HEK293 (cell line): ENCODE results near the gene DDTL.
"Not testable (repeated sequence)": the region's sequence is repeated elsewhere in the genome, so short reads cannot be mapped to it uniquely, and the experiment has no call there.

Experiments used
- GLI2 ChIP-seq: fragments of 450-650 bp; formaldehyde crosslinking; IDR thresholded peaks from 2 replicates; pipeline ENCODE4; 2017; ENCODE audit warnings: missing biosample characterization, missing genetic modification characterization, low read depth, borderline replicate concordance
- GLIS1 ChIP-seq: fragments of 450-650 bp; formaldehyde crosslinking; IDR thresholded peaks from 2 replicates; pipeline ENCODE4 v1.5.1; 2016; ENCODE audit warnings: missing biosample characterization, missing genetic modification characterization
- HOXA7 ChIP-seq: sonication (generic); formaldehyde crosslinking; IDR thresholded peaks from 2 replicates; pipeline ENCODE4 v1.8.1; 2022; ENCODE audit warnings: missing genetic modification reagents, borderline replicate concordance
- PBX3 ChIP-seq: sonication (generic); formaldehyde crosslinking; IDR thresholded peaks from 2 replicates; pipeline ENCODE4 v1.8.1; 2022; ENCODE audit warnings: mild to moderate bottlenecking, moderate library complexity, missing genetic modification reagents
- TCF7L2 ChIP-seq: IDR thresholded peaks from 2 replicates; pipeline ENCODE4 v1.6.1; 2011; ENCODE audit warnings: low read depth, mild to moderate bottlenecking, inconsistent platforms, low read length, moderate library complexity, borderline replicate concordance
- ZBTB26 ChIP-seq: fragments of 450-650 bp; formaldehyde crosslinking; optimal IDR thresholded peaks from 2 replicates; pipeline ENCODE3; 2016; ENCODE audit warnings: missing biosample characterization, mild to moderate bottlenecking, missing genetic modification characterization
- ZBTB44 ChIP-seq: fragments of 450-650 bp; IDR thresholded peaks from 2 replicates; pipeline ENCODE4 v1.5.1; 2018; ENCODE audit warnings: missing biosample characterization, mild to moderate bottlenecking, missing genetic modification characterization
- ZFP41 ChIP-seq: fragments of 450-650 bp; formaldehyde crosslinking; IDR thresholded peaks from 2 replicates; pipeline ENCODE4 v1.5.1; 2016; ENCODE audit warnings: missing biosample characterization, missing genetic modification characterization, borderline replicate concordance
- ZNF16 ChIP-seq: fragments of 450-650 bp; formaldehyde crosslinking; IDR thresholded peaks from 2 replicates; pipeline ENCODE4 v1.5.1; 2016; ENCODE audit warnings: low read depth, missing biosample characterization, missing genetic modification characterization
- ZNF621 ChIP-seq: fragments of 450-650 bp; formaldehyde crosslinking; IDR thresholded peaks from 2 replicates; pipeline ENCODE4 v1.5.1; 2017; ENCODE audit warnings: missing biosample characterization, missing genetic modification characterization
- ZSCAN23 ChIP-seq: fragments of 450-650 bp; formaldehyde crosslinking; IDR thresholded peaks from 2 replicates; pipeline ENCODE4 v1.5.1; 2016; ENCODE audit warnings: missing biosample characterization, missing genetic modification characterization
- TF ChIP-seq, protein P1 (sequence below): fragments of 450-650 bp; formaldehyde crosslinking; IDR thresholded peaks from 2 replicates; pipeline ENCODE4 v1.5.1; 2016; ENCODE audit warnings: missing biosample characterization, missing genetic modification characterization

DNA sequence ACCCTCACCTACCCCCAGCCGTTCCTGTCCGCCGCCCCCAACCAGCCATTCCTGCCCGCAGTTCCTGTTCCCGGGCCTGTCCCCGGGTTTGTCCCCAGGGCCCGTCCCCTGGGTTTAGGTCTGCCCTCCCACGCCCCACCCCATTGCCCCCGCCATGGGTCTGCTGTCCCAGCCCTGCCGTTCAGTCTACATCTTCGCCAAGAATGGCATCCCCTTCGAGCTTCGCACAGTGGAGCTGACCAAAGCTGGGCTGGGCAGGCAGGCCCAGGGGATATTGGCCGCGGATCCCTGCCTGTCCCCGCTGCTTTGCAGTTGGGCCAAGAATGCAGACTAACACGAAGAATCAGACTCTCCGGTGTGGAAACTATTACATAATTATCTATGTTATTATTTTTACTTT, 16.9 kb upstream of the DDTL start:
- not testable (repeated sequence) for TF ChIP-seq GLIS1 (tag by site-specific recombination); HOXA7 (CRISPR knock-in tag); ZNF621 (tag by site-specific recombination); ZNF16 (tag by site-specific recombination); ZBTB44; ZBTB26 (tag by site-specific recombination); PBX3 (CRISPR knock-in tag); ZFP41 (tag by site-specific recombination); ZSCAN23; GLI2 (tag by site-specific recombination); TCF7L2
- TF ChIP-seq, protein P1, sequence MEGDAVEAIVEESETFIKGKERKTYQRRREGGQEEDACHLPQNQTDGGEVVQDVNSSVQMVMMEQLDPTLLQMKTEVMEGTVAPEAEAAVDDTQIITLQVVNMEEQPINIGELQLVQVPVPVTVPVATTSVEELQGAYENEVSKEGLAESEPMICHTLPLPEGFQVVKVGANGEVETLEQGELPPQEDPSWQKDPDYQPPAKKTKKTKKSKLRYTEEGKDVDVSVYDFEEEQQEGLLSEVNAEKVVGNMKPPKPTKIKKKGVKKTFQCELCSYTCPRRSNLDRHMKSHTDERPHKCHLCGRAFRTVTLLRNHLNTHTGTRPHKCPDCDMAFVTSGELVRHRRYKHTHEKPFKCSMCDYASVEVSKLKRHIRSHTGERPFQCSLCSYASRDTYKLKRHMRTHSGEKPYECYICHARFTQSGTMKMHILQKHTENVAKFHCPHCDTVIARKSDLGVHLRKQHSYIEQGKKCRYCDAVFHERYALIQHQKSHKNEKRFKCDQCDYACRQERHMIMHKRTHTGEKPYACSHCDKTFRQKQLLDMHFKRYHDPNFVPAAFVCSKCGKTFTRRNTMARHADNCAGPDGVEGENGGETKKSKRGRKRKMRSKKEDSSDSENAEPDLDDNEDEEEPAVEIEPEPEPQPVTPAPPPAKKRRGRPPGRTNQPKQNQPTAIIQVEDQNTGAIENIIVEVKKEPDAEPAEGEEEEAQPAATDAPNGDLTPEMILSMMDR: not testable (repeated sequence)
